ENCODE results near the gene GRIFIN.
"Not testable (repeated sequence)": the region's sequence is repeated elsewhere in the genome, so short reads cannot be mapped to it uniquely, and the experiment has no call there.

GRIFIN gene

DNA sequence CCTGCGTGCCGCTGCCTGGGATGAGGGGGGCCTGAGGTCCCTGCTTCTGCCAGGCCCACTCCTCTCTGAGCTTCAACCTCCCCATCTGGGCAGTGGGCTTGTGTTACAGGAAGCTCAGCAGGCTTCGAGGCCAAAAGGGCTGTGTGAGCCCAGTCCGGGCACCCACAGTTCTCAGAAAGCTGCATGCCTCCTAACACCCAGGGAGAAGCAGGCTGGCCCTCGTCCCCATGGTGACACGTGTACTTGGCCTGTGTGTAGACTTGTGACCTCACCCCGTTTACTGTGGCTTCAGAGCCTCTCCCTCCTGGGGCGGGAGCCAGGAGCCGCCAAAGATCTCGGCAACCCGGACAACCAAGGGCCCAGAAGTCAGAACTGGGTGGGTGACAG, 2.2 kb upstream of the GRIFIN start:
- DNase-seq (ENCODE audit: low read depth in 2 of 2) = no peak

DNA sequence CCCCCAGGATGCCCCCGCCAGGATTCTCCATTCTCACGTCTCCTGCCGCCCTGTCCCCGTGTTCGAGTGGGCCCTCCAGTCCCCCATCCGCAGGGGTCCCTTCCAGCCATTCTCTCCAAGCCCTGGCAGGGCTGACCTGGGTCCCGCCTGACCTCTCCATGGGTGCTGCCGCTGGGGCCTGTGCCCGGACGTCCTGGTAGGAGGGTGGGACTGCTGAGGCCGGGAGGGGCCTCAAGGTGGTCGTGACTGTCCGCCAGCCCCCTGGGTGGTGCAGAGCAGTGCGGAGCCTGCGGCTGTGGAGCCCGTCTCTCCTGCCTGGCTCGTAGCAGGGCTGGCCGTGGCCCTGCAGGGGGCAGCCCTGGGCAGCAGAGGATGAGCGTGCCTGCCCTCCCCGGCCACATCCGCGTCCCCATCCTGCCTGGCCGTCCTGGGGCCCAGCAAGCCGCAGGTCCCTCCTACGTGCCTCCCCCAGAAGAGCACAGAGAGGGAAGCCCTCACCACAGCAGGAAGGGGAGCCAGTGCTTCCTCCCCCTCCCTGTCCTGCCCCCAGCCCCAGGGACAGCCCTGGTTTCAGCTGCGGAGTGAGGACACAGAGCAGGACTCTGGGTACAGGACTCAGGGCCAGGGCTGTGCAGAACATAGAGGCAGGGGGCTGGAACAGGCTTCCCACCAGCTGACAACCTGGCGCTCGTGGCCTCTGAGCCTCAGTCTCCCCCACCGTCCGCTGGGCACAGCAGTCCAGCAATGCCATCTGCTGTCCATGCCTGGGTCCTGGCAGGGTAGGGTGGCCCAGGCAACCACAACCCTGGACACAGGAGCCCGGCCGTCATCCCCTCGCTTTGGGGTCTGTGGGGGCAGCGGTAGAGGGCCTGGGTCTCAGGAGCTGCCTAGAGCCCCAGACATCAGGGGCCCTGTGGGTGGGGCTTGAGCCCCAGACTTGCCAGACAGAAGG, 1.5 kb upstream of the GRIFIN start:
- peak; percentile 34 to 46 for DNase-seq (ENCODE audit: low read depth in 2 of 2)

DNA sequence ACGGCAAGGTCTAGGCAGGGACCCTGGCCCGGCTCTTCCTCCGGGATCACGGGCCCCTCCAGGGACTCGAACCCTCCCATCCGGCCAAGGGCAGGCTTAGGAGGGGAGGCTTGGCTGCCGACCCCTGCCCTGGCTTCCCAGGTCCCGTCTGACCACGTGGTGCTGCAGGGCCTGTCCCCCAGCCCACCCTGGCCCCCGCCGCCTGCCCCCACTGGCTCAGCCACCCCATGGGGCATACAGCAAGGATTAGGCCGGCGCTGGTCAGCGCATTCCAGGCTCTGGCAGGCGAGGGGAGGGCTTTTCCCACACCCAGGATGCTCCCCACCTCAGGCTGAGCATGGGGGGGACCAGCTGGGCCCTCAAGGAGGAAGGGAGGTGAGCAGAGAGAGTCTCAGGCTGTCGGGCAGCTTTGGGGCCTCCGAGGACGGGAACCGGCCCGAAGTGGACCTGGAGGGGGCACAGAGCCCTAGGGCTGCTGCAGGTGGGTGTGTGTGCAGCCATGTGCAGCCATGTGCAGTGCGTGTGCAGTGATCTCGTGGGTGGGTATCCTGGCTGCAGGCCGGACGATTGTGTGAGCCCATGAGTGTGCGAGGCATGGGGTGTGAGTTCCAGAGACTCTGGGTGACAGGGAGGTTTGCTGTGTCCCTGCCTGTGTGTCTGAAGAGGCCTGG, 713 bp upstream of the GRIFIN start:
- DNase-seq (ENCODE audit: low read depth in 2 of 2) = no peak

DNA sequence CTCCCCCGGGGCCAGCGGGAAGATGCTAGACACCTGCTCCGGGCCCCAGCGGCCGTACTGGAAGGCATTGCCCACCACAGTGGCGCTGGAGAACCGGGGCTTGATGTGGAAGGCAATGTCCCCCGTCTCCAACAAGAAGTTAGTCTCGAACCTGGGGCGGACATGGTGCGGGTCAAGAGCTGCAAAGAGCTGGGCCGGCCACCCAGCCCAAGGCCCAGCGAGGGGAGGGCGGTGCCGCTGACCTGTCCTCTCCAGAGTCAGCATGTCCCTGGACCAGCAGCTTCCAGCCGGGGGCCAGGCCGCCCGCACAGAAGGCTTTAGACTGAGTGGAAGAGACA, 551 bp downstream of the GRIFIN start:
- DNase-seq (ENCODE audit: low read depth in 2 of 2) = no peak

DNA sequence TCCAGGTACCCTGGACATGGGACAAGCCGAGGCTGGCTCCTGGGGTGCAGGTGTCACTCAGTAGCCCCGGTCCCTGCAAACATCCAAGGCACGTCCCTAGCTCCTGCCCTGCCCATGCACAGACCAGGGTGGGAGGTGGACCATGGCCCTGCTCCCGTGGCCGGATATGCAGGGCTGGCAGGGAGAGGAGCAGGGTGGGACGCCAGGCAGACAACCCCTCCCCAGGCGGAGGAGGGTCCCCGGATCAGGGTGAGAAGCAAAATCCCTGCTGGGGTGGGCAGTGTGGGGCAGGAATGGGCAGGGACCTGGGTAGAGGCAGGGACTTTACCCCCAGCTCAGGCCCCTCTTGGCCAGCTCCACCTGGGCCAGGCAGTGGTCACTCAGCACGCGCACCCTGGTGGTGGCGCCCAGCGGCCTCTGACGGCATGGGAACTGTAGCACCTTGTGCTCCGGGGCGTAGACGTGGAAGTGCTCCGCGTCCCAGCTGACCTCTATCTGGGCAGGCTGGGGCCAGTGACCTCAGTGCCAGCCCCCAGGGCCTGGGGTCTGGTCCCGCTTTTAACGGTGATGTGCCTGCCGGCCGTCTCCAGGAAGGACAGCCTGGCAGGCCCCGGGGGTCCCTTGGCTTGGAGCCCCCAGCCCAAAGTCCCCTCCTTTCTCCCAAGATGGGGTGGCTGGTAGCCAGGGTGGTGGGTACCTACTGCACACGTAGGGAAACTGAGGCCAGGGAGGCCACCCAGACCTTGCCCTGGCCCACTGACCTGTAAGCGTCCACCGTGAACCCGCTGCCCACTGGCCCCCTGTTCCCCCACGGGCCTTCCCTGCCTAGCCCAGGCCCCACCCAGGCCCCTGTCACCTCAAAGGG, 1.2 kb downstream of the GRIFIN start:
- DNase-seq (ENCODE audit: low read depth in 2 of 2) = no peak

DNA sequence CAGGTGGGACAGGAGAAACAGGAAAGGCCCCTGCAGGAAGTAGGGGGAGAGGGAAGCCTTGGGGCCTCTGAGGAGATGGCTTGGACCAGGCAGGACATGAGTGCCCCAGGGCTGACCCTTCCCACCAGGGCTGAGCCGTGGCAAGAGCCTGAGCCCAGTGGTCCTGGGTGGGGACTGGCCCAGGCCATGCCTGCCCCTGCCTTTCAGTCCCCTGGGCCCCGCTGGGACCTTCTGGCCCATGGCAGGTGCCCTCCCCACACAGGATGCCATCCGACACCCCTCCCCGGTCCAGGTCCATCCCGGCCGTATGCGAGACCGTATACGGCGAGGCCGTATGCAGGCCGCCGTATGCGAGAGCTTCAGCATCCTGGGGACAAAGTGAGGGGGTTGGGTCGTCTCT, 2.0 kb downstream of the GRIFIN start:
- DNase-seq (ENCODE audit: low read depth in 2 of 2) = no peak

DNA sequence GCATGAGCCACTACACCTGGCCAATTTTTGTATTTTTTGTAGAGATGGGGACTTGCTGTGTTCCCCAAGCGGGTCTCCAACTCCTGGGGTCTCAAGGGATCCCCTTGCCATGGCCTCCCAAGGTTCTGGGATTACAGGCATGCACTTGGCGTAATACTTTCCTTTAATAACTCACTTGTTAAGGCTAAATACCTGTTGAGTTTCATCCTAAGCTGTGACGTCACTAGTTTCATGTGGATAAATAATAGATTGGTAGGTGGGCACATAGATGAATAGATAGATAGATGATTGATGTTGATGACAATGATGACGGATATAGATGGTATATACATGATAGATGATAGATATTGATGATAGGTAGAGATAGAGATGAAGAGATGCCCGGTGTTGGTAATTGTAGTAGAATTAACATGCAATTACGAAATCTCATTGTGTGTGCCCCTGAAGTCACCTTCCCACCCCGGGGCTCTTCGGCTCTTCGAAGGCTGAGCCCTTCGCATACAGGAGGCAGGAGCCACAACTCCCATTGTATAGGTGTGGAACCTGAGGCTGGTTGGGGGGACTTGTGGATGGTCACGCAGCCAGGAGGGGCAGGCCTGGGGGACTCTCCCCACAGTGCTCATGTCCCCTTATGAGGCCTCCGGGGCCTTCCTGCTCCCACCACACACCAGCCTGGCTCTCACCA, 2.6 kb downstream of the GRIFIN start:
- DNase-seq (ENCODE audit: low read depth in 2 of 2) = no peak

DNA sequence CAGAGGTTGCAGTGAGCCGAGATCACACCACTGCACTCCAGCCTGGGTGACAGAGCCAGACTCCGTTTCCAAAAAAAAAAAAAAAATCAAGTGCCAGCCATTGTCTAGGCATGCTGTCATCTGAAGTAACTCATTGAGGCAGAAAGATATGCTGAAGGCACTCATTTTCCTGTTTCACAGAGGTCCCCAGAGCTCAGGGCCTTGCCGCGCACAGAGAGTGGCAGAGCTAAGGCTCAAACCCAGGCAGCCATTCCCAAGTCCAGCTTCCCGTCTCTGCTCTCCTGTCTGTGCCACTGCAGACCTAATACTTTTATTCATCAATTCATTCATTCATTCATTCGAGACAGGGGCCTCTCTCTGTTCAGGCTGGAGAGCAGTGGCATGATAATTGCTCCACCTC, 3.5 kb downstream of the GRIFIN start:
- no peak for DNase-seq (ENCODE audit: low read depth in 2 of 2)

DNA sequence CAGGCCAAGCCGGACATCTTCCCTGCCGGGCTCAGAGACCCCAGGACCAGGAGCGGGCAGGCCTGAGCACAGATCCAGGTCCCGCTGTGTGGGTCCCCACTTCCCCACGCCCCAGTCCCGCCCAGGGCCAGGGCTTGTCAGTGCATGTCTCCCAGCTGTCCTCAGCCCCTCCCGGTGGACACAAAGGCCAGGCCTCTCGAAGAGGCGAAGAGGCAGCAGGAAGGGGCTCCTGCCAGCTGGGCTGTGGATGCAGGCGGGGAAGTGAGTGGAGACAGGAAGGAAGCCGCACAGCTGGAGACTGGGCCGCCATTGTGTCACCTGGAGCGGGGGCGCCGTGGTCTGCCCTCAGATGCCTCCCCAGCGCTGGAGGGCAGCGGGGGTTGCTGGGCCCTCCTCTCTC, 4.8 kb downstream of the GRIFIN start:
- no peak for DNase-seq (ENCODE audit: low read depth in 2 of 2)

DNA sequence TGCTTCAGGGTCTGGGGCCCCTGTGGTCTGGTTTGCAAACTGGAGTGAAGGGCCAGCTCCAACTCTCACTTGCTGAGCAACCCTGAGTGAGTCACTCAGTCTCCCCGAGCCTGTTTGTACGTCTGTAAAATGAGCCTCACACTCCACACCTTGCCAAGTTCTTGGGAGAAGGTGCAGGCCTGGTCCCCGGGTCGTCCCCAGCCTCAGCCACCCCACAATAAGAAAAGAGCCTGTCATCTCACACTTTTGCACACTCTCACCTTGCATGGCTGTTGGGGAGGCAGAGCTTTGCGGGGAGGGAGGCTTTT, 5.2 kb downstream of the GRIFIN start:
- DNase-seq (ENCODE audit: low read depth in 2 of 2) = no peak

DNA sequence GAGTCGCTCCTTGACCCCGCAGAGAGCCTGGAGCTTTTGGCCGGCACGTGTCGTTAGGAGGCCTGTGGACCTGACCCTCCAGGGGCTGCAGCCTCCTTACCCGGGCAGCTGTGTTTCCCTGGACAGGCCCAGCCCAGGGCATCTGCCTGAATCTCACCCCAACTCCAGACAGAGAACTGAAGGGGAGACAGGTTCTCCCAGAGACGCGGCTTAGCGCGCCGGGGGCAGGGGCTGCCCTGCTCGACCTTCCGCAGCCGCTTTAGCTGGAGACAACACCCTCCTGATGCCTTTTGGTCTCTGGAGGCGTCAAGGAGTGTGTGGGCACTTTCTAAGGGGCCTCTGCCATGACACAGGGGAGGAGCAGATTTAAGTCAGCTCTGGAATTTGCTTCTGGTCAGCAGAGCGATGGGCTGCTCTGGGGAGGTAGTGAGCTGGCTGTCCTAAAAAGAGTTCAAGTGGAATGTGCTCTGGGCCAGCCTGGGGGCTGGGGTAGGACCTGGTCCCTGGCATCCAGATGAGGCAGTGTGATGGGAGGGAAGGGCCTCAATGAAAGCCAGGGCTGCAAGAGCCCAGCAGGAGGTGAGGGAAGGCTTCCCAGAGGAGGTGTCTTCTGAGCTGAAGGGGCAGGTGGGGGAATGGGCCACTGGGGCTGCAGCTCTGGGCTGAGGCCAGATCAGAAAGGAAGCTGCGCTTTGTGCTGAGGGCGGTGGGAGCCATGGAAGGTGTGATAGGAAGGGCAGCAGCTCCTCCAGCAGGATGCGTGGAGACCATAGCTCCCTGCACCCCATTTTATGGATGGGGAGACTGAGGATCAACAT, 5.8 kb downstream of the GRIFIN start:
- DNase-seq (ENCODE audit: low read depth in 2 of 2) = no peak

DNA sequence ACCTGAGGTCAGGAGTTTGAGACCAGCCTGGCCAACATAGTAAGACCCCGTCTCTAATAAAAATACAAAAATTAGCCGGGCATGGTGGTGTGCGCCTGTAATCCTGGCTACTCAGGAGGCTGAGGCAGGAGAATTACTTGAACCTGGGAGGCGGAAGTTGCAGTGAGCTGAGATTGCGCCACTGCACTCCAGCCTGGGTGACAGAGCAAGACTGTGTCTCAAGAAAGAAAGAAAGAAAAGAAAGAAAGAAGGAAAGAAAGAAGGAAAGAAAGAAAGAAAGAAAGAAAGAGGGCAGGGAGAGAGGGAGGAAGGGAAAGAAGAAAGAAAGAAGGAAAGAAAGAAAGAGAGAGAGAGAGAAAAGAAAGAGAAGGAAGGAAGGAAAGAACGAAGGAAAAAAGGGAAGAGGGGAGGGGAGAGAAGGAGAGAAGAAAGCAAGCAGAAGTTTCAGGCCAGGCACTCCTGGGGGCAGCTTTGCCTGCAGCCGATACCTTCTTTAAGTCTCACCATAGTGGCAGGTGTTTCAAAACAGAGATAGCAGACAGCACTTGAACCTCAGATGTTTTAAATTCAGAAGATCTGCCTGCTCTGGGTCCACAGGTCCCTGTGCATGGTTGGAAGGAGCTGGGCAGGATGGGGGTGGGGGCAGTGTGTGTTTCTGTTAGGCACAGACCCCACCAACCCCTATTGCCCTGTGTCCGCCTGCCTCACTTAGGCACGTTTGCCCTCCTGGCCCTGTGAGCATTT, 6.6 kb downstream of the GRIFIN start:
- not testable (repeated sequence) for DNase-seq (ENCODE audit: low read depth in 2 of 2)

DNA sequence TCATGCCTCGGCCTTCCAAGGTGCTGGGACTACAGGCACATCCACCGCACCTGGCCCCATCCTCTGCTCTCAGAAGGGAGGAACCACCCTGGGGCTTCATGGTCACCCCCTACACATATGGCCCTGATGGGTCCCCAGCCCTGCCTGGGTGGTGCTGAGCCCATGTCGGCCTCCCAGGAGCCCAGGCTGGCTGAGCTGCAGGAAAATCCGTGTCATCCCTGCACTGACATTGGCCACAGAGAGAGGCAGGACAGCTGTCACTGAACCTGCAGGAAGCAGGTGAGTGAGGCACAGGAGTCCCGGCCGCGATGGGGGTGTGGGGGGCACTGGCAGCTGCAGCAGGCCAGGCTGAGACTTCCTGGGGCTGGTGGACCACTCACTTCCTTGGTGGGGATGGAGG, 8.0 kb downstream of the GRIFIN start:
- DNase-seq (ENCODE audit: low read depth in 2 of 2) = no peak

DNA sequence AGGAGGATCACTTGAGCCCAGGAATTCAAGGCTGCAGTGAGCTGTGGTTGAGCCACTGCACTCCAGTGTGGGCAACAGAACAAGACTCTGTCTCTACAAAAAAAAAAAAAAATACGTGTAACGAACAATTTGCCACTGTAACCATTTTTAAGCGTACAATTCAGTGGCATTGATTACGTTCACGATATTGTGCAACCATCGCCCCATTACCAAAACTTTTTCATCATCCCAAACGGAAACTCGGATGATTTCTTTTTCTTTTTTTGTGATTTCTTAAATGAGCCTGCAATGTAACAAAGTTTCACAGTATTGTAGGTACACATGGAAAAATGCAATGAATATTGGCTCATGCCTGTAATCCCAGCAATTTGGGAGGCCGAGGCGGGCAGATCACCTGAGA, 9.5 kb downstream of the GRIFIN start:
- DNase-seq (ENCODE audit: low read depth in 2 of 2) = no peak

DNA sequence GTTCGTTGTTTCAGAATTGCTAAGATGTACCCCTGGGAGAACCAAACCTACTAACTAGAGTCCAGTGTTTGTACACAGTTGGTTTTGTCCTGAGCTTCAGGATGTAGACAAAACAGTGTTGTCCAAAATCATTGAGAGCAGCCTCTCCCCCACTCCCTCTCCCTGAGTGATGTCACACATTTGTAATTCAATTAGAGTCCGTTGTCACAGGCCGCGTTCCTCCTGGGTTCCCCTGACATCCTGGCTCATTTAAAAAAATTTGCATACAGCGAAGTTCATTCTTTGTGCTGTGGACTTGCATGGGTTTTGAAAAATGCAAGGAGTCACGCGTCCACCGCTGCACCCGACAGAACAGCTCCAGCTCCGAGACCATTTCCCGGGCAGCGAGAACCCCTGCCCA, 10.3 kb downstream of the GRIFIN start:
- no peak for DNase-seq (ENCODE audit: low read depth in 2 of 2)

DNA sequence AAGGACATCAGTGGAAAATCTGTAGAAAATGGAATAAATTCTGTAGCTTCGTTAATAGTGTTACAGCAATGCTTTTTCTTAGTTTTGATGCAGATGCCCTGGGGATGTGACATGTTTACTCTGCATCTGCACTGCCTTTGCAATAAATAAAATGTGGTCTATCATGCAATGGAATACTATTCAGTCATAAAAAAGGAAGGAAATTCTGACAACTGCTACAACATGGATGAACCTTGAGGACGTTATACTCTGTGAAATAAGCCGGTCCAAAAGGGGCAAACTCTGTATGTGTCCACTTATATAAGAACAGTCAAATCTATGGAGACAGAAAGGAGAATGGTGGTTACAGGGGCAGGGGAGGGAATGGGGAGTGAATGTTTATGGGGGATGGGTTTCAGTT, 13.5 kb downstream of the GRIFIN start:
- no peak for DNase-seq (ENCODE audit: low read depth in 2 of 2)

DNA sequence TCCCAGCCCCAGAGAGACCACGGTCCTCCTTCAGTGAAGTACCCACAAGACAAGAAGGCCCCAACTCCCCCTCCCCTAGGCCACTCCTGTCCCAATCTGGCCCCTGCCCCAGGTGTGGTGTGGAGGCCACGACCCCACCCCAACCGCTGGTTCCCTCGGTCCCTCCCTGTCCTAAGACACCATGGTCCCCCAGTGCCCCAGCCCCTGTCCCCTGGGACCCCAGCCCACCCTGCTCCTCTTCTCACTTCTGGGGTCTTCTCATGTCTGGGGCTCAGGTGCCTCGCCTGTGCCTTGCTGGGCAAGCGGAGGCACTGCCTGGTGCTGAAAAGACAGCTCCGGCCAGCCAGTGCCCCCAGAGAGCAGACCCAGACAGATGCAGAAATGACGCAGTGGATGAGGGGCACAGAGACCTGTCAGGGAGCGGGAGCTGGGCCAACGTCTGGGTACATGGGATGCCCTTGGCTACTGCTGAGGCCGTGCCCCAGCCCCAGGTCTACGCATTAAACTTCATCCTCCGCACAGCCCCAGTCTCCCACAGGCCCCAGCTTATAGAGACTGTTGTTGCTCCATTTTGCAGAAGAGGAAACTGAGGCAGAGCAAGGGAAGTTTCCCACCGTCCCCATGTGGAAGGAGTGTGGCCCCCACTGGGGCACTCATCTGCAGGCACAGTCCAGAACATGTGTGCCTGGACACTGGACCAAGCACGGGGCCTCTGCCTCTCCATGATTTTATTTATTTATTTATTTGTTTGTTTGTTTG, 14.8 kb downstream of the GRIFIN start:
- no peak for DNase-seq (ENCODE audit: low read depth in 2 of 2)

DNA sequence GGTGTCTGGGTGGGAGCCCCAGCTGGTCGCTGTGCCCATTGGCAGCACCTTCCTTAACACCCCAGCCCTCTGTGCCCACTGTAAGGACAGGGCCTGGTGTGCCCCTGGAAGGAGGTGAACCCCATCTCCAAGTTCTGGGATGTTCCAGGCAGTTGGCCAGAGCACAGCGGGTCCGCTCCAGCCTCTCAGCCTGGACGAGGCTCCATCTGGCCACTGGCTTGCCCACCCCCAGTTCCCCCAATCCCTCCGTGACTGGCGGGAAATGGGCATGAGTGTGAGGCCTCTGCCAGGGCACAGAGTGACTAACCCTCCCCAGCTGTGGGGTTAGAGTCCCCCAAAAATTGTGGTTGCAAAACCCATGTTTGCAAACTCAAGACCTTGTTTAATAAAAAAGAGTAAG, 15.6 kb downstream of the GRIFIN start:
- DNase-seq (ENCODE audit: low read depth in 2 of 2) = no peak

DNA sequence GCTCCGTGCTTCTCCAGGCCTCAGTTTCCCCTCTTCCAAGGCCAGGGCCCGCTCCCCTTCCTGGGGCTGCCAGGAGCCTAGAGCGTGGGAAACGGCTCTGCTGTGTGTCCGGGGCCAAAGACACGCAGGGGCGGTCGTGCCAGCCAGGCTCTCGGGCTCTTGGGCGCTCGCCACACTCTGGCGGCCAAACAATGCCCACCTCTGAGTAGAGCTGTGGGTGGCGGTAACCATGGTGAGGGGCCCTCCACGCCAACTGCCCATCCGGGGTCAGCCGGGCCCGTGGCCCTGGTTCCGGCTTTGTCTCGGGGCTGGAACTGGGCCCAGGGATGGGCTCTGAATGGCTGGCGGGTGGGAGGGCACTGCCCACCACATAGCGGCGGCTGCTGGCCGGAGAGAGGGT, 16.0 kb downstream of the GRIFIN start:
- no peak for DNase-seq (ENCODE audit: low read depth in 2 of 2)

DNA sequence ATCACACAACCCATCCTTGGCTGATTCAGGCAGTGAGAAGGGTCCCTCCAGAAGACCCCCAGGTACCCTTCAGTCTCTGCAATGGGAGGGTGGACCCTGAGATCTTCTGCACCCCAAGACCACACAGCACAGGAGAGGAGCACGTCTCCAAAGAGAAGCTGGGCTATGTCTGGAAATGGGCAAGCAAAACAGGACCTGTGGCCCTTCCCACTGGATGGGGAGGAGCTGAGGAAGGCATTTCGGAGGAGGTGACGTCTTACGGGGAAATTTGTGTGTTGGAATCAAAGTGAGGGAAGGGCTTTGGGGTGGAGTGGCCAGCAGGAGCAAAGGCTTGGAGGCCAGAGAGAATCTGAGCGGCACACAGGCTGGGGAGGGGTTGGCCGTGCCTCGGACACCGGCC, 16.5 kb downstream of the GRIFIN start:
- DNase-seq (ENCODE audit: low read depth in 2 of 2) = no peak

Measured in stimulated activated CD4-positive, alpha-beta T cell treated with anti-CD3 and anti-CD28 coated beads, Interleukin-1b, Interleukin-23, amount 100 ng/mL, for 4 hours (primary cell).